IPS-18c (cell line): ENCODE measurements around the gene AURKAIP1.

Experiments used
- H3K4me3 ChIP-seq: 2 replicates; pipeline ENCODE4 v1.7.0; 2013; ENCODE audit warnings: low read depth, mild to moderate bottlenecking, low read length, moderate library complexity; ENCODE audit not compliant: insufficient read depth
- H3K9me3 ChIP-seq: one replicate; pipeline ENCODE4 v1.6.1; 2013; ENCODE audit warnings: mild to moderate bottlenecking, low read length, moderate library complexity; ENCODE audit not compliant: control insufficient read depth, insufficient read depth

Gene AURKAIP1

DNA sequence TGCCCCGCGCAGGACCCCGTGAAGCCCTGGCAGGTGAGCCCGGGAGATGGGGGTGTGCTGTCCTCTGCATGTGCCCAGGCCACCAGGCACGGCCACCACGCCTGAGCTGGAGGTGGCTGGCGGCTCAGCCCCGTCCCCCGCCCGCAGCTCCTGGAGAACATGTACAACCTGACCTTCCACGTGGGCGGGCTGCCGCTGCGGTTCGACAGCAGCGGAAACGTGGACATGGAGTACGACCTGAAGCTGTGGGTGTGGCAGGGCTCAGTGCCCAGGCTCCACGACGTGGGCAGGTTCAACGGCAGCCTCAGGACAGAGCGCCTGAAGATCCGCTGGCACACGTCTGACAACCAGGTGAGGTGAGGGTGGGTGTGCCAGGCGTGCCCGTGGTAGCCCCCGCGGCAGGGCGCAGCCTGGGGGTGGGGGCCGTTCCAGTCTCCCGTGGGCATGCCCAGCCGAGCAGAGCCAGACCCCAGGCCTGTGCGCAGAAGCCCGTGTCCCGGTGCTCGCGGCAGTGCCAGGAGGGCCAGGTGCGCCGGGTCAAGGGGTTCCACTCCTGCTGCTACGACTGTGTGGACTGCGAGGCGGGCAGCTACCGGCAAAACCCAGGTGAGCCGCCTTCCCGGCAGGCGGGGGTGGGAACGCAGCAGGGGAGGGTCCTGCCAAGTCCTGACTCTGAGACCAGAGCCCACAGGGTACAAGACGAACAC lies 42.1 kb downstream of the AURKAIP1 start:
- H3K9me3 ChIP-seq, result no peaks in the 10 kb centered on the region

DNA sequence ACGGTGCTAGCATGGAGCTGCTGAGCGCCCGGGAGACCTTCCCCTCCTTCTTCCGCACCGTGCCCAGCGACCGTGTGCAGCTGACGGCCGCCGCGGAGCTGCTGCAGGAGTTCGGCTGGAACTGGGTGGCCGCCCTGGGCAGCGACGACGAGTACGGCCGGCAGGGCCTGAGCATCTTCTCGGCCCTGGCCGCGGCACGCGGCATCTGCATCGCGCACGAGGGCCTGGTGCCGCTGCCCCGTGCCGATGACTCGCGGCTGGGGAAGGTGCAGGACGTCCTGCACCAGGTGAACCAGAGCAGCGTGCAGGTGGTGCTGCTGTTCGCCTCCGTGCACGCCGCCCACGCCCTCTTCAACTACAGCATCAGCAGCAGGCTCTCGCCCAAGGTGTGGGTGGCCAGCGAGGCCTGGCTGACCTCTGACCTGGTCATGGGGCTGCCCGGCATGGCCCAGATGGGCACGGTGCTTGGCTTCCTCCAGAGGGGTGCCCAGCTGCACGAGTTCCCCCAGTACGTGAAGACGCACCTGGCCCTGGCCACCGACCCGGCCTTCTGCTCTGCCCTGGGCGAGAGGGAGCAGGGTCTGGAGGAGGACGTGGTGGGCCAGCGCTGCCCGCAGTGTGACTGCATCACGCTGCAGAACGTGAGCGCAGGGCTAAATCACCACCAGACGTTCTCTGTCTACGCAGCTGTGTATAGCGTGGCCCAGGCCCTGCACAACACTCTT lies 42.8 kb downstream of the AURKAIP1 start:
- no peak overlapping the region for H3K4me3 ChIP-seq
- no peaks in the 10 kb centered on the region for H3K9me3 ChIP-seq

More for the DNA sequence above, 42.1 kb downstream of the AURKAIP1 start:
- no peak overlapping the region for H3K4me3 ChIP-seq

GRCh38 chr1:1331068-1331965 lies 43.7 kb downstream of the AURKAIP1 start, which contains the start of gene TAS1R3:
Gene TAS1R3 (plus strand): TSS chr1:1331280. CDS start chr1:1331346, 66 bp downstream.
- H3K4me3 ChIP-seq, result no peak within 1 kb of the TSS
- H3K9me3 ChIP-seq, result no peaks in the 10 kb centered on the region

DNA sequence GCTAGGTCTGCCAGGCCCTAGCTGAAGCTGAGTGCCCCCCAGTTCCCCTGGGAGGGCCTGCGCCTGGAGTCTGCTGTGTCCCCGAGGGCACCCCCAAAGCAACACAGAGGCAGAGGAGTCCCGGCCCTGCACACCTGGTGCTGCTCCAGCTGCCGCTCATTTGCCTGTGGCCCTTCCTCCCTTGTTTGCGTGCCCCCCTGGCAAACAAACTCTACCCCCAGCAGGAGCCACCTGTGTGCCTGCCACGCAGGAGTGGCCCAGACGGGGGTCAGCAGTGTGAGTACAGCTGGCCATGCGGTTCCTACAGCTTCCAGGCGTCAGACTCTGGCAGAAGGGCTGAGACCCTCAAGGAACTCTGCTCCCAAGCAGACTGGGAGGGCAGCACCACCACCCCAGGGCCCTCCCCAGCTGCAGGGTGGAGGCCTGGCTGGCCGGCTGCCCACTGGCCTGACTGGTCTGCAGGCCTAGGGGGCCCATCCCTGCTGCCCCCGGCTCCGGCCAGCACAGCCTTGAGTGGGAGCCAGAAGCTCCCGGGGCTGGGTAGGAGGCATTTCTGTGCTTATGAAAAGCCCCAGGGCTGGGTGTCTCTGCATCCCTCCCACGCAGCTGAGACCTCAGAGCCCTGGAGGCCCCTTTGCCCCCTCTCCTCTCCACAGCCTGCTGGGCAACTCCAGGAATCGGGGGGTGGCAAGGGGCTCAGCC lies 44.5 kb downstream of the AURKAIP1 start:
- Histone ChIP-seq H3K9me3 (no peaks in the 10 kb centered on the region), H3K4me3 (no peak overlapping the region)

GRCh38 chr1:1329304-1330210 lies 45.5 kb downstream of the AURKAIP1 start:
- no peaks in the 10 kb centered on the region for H3K9me3 ChIP-seq
- no peak overlapping the region for H3K4me3 ChIP-seq

GRCh38 chr1:1328254-1328653 lies 46.8 kb downstream of the AURKAIP1 start:
- Histone ChIP-seq H3K4me3 (no peak overlapping the region), H3K9me3 (no peaks in the 10 kb centered on the region)

GRCh38 chr1:1327291-1327690 lies 47.7 kb downstream of the AURKAIP1 start:
- no peak overlapping the region for H3K4me3 ChIP-seq
- H3K9me3 ChIP-seq, result no peaks in the 10 kb centered on the region

GRCh38 chr1:1326075-1326605 lies 48.9 kb downstream of the AURKAIP1 start:
- Histone ChIP-seq H3K9me3 (no peaks in the 10 kb centered on the region), H3K4me3 (no peak overlapping the region)

- Histone ChIP-seq H3K4me3 (peak overlapping the region; percentile 76), H3K9me3 (no peaks in the 10 kb centered on the region)
These were observed 49.5 kb downstream of the AURKAIP1 start for GRCh38 chr1:1325288-1326074.

GRCh38 chr1:1324524-1325287 lies 50.3 kb downstream of the AURKAIP1 start, which contains the start of the genes CPTP and INTS11:
Gene CPTP (plus strand): TSS chr1:1324802. CDS start chr1:1326911, 2,109 bp downstream.
Gene INTS11 (minus strand): TSS chr1:1324660. CDS start chr1:1324608, 52 bp downstream.
- H3K9me3 ChIP-seq, result no peaks in the 10 kb centered on the region
- H3K4me3 ChIP-seq, result peak within 1 kb of the TSS; percentile 93

GRCh38 chr1:1324084-1324523 lies 50.9 kb downstream of the AURKAIP1 start:
- Histone ChIP-seq H3K9me3 (no peaks in the 10 kb centered on the region), H3K4me3 (peak overlapping the region; percentile 93)
